A673 (cell line): ENCODE measurements around the gene CCL27.

Source experiments
- CTCF ChIP-seq: fragments of 300-800, 200-600 bp; sonication (generic); conservative IDR thresholded peaks from 2 replicates; pipeline ENCODE4 v1.5.1; 2017; ENCODE audit warnings: low read depth, mild to moderate bottlenecking, antibody characterized with exemption, low read length, moderate library complexity, mixed read lengths
- EZH2 ChIP-seq: fragments of 200-600 bp; sonication (generic); IDR thresholded peaks from 2 replicates; pipeline ENCODE4 v1.6.1; 2017; ENCODE audit warnings: borderline replicate concordance, low read depth, mild to moderate bottlenecking, mixed read lengths, antibody characterized with exemption, low read length; ENCODE audit not compliant: poor library complexity, severe bottlenecking

GRCh38 chr9:34663303-34663605, 797 bp upstream of the CCL27 start:
- no peak for TF ChIP-seq CTCF
- TF ChIP-seq EZH2 = no peak
